Measurements from ENCODE around the gene CIRBP.

The CIRBP gene

DNA sequence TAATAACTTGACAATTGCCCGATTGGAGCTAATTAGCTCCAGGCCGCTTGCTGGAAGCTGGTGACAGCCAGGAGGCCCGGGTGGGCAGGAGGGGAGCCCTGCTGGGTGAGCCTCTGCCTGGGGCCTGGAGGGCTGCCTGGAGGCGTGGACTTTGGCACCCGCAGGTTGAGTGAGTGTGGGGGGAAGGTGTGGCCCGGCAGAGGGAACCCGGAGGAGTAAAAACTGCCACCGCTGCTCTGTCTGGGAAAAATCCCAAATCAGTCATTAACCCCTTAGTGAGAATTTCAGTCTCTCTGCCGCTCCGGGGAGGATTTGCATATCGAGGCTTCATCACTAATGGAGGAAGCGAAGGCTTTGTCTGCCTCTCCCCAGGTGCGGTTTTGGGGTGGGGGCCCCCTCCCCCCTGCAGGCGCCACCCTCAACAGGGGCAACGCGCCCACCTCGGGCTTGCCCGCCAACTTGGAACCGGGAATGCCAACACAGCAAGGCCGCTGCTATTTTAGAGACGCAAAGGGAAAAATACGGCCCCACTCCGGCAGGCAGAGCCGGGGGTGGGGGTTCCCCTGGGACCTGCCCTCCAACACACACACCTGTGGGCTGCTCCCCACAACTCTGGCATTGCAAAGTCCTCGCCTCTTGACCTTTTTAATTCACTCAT is 22.8 kb downstream of the CIRBP start:
- CTCF ChIA-PET, result interaction anchor here (1.0 to 1.2 kb wide), 3 partner anchors 12 to 70 kb away, joined by 3 to 5 read pairs (median 3); no protein-coding TSS in a partner anchor
- H3K4me3 ChIP-seq (ENCODE audit: low read depth, low read length), result no peak overlapping the region
- no peak for DNase-seq (ENCODE audit: low read depth, low spot score)
- TF ChIP-seq CTCF (IDR thresholded peaks at IDR 0.05; ENCODE audit: insufficient read depth, low read length, missing control alignments), result no peak
- POLR2A ChIA-PET, result interaction anchor here (1.2 kb wide), 1 partner anchor 13 kb away, joined by 4 read pairs; no protein-coding TSS in a partner anchor

DNA sequence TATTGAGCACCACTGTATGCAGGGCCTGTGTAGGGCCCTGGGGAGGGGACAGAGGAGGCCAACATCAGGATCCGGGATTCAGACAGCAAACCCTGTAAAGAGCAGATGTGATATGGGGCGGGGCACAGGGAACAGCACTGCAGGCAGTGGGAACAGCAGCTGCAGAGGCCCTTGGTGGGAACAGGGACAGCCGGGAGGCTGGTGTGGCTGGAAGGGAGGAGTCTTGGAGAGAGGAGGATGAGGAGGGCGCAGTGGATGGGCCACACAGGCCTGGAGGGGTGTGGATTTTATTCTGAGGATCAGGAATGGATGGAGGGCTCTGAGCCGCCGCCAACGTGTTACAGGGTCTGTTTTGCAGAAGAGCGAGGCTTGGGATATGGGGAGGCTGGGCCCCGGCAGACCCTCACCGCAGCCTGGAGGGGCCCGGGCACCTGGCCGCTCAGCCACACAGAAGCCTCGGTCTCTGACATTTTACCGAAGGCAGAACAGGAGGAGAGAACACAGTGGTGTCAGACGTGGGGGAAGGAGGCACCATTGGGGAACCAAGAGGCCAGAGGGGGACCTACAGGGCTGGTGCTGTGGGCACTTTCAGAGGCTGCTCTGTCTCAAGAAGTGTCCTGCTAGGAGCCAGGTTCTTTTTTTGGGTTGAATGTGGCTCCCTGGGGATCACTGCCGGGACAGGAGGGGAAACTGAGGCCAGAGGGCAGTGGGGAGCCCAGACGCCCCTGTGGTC is 23.5 kb downstream of the CIRBP start:
- DNase-seq (ENCODE audit: low read depth, low spot score), result no peak
- no peak for TF ChIP-seq CTCF (IDR thresholded peaks at IDR 0.05; ENCODE audit: insufficient read depth, low read length, missing control alignments)
- no peak overlapping the region for H3K4me3 ChIP-seq (ENCODE audit: low read depth, low read length)
- POLR2A ChIA-PET, result no interaction called here
- CTCF ChIA-PET, result no interaction called here

DNA sequence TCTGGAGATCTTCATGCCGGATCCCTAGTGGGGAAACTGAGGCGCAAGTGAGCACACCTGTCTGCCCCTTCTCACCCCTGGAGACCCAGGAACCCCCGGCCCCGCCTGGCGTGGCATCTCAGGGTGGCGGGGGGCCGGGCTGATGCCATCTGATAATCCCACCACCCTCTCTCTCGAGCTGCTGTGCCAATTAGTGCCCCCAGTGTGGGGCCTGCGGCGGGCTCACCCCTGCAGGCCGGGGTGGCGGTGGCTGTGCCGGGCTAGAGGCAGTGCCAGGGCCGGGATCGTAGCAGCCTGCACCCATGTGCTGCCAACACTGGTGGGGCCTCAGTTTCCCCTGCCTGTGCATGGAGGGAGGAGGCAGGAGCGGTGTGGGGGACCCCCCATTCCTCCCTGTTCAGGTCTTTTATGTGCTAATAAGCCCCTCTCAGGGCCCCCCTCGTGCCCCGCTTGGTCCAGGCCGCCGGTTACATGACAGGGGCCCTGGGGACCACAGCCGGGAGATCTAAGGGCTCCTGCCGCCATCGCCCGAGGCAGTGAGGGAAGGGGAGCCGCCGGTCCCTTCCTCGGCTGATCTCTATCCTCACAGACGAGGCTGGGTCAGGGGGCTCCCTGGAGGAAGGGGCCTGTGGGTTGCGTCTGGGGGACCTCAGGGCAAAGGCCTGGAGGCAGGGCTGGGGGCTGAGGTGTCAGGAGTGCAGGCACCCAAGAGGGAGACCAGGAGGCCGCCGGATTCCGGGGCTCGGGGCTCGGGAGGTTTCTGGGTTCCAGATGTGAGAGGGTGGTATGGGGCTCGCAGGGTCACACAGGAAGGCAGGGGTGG is 24.9 kb downstream of the CIRBP start:
- DNase-seq (ENCODE audit: low read depth, low spot score), result no peak
- ChIA-PET POLR2A (no interaction called here), CTCF (no interaction called here)
- no peak for TF ChIP-seq CTCF (IDR thresholded peaks at IDR 0.05; ENCODE audit: insufficient read depth, low read length, missing control alignments)
- H3K4me3 ChIP-seq (ENCODE audit: low read depth, low read length), result no peak overlapping the region

DNA sequence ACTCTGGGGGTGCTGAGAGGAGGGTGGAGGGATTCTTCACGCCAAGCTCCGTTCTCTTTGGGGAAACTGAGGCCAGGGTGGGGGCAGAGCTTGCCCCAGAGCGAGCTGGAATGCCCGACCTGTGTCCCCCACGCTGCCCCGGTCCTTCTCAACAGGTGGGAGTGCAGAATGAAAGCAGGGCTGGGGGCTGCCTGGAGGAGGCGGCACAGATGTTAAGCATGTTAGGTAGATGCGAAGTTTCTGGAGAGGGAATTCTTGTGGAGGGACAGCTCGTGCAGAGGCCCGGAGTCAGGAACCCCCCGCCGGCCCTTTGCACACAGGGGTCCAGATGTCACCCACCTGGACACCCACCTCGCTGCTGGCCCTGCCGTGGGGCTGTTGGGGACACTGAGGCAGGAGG is 25.6 kb downstream of the CIRBP start:
- ChIA-PET POLR2A (no interaction called here), CTCF (no interaction called here)
- DNase-seq (ENCODE audit: low read depth, low spot score), result no peak
- no peak overlapping the region for H3K4me3 ChIP-seq (ENCODE audit: low read depth, low read length)
- TF ChIP-seq CTCF (IDR thresholded peaks at IDR 0.05; ENCODE audit: insufficient read depth, low read length, missing control alignments), result no peak

DNA sequence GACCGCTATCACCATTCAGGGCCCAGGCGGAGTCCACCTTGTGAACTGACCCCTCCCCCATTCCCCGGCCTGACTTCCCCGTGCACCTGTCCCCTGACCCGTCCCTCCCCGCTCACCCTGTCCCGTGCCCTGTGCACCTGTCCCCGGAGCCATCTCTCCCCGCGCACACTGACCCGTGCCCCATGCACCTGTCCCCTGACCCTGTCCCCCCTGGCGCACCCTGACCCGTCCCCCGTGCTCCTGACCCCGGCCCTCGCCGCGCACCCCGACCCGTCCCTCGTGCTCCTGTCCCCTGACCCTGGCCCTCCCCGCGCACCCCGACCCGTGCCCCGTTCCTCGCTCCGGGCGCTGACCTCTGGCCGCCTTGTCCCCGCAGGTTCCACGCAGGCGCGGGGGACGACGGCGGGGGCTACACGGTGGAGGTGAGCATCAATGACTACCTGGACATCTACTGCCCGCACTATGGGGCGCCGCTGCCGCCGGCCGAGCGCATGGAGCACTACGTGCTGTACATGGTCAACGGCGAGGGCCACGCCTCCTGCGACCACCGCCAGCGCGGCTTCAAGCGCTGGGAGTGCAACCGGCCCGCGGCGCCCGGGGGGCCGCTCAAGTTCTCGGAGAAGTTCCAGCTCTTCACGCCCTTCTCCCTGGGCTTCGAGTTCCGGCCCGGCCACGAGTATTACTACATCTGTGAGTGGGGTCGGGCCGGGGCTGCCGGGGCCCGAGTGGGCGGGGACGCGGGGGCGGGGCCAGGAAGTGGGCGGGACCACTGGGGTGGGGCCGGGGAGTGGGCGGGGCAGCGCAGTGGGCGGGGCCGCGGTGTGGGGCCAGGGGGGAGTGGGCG is 26.3 kb downstream of the CIRBP start:
- H3K4me3 ChIP-seq (ENCODE audit: low read depth, low read length), result no peak overlapping the region
- ChIA-PET CTCF (no interaction called here), POLR2A (no interaction called here)
- DNase-seq (ENCODE audit: low read depth, low spot score), result no peak
- TF ChIP-seq CTCF (IDR thresholded peaks at IDR 0.05; ENCODE audit: insufficient read depth, low read length, missing control alignments), result no peak
